SK-N-MC (cell line): ENCODE results near the gene ADAMTSL1.

Experiments used
- DNase-seq: peaks from one replicate; pipeline ENCODE4 v3.0.0-alpha.2; 2011; ENCODE audit warnings: low read depth, low spot score
- H3K27ac ChIP-seq: fragments of 200-600 bp; sonication (generic); 2 replicates; pipeline ENCODE4 v1.5.1; 2016; ENCODE audit warnings: mixed run types
- H3K36me3 ChIP-seq: fragments of 200-600 bp; sonication (generic); 2 replicates; pipeline ENCODE4 v1.6.1; 2017; ENCODE audit warnings: antibody characterized with exemption, low read length, mixed read lengths; ENCODE audit not compliant: insufficient read depth
- H3K4me3 ChIP-seq: fragments of 200-600 bp; sonication (generic); 2 replicates; pipeline ENCODE4 v1.5.1; 2016
- H3K9ac ChIP-seq: fragments of 200-600 bp; sonication (generic); 2 replicates; pipeline ENCODE4 v1.8.0; 2017; ENCODE audit warnings: mixed run types, mixed read lengths; ENCODE audit not compliant: insufficient read length
- H3K9me3 ChIP-seq: fragments of 200-600 bp; sonication (generic); 2 replicates; pipeline ENCODE4 v1.6.1; 2017; ENCODE audit warnings: low read depth, mild to moderate bottlenecking, antibody characterized with exemption, low read length, moderate library complexity, mixed read lengths
- EZH2 ChIP-seq: fragments of 200-600 bp; sonication (generic); IDR thresholded peaks from one replicate; pipeline ENCODE4 v1.6.1; 2017; ENCODE audit warnings: antibody characterized with exemption
- FOXP2 ChIP-seq: optimal IDR thresholded peaks from 2 replicates; pipeline ENCODE3; 2011; ENCODE audit warnings: mild to moderate bottlenecking, moderate library complexity; ENCODE audit not compliant: insufficient read depth; ENCODE audit errors: extremely low read length, control extremely low read depth
- POLR2AphosphoS5 ChIP-seq: IDR thresholded peaks from 2 replicates; pipeline ENCODE4 v1.6.1; 2012; ENCODE audit warnings: mild to moderate bottlenecking, low read depth, low read length, borderline replicate concordance

ADAMTSL1 gene

DNA sequence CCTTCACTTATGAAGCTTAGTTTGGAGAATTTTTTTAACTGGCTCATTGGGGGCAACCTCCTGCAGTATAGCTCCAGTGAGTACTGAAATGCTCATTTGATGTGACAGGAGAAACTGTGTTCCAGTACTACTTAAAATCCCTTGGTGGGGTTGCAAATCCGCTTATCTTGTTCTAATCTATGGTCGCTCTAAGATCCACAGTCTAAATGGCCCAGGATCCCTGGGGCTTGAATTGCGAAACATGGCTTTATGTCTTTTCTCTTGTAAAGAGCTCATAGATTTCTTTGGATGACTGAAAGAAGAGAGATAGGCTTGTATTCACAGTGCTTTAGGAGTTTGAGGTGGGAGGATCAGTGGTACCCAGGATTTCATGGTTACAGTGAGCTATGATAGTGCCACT, 52.7 kb downstream of the ADAMTSL1 start:
- H3K36me3 ChIP-seq = no peaks in the 10 kb centered on the region
- H3K27ac ChIP-seq = no peak overlapping the region
- H3K4me3 ChIP-seq = no peak overlapping the region
- no peaks in the 10 kb centered on the region for H3K9me3 ChIP-seq
- no peak for DNase-seq
- no peak overlapping the region for H3K9ac ChIP-seq
- TF ChIP-seq EZH2 = no peak
- TF ChIP-seq POLR2AphosphoS5 = no peak
- no peak for TF ChIP-seq FOXP2

DNA sequence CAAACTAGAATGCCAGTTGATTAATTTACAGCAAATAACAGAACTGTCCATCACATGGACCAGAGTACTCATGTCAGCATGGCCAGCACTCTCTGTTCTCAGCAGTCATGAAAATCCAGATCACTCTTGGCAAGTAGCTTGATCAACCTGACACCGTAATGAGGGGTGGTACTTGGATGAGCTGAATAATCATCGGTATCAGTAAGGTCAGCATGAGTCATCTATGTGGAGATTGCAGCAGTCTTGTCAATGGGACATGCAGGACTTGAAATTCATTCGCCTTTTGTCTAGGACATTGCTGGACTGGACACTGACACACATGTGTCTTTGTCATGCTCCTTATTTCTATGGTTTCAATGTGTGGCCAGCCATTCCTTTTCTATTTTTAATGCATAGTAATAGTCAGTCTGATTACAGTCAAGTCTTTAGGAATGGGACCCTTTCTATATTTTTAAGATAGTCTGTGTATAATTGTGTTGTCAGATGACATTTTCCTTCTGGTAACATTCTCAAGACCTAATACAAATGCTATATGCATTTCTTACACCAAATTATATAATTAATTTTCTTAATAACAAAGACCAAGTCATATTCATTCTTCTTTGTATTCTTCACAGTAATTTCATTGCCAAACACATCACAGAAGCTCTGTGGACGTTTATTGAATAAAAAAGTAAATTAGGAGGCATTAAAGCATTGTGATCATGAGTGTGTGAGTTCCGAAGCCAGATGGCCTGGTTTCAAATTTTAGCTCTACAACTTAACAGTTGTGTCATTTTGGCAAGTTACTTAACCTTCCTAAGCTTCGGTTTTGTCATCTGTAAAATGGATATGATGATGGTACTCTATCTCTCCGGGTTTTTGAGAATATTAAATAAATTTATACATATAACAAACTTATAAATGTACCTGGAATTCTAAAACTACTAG, 57.4 kb downstream of the ADAMTSL1 start:
- no peaks in the 10 kb centered on the region for H3K9me3 ChIP-seq
- H3K9ac ChIP-seq = no peak overlapping the region
- no peaks in the 10 kb centered on the region for H3K36me3 ChIP-seq
- H3K4me3 ChIP-seq = no peak overlapping the region
- TF ChIP-seq FOXP2 (no peak), POLR2AphosphoS5 (no peak), EZH2 (no peak)
- no peak overlapping the region for H3K27ac ChIP-seq
- no peak for DNase-seq

DNA sequence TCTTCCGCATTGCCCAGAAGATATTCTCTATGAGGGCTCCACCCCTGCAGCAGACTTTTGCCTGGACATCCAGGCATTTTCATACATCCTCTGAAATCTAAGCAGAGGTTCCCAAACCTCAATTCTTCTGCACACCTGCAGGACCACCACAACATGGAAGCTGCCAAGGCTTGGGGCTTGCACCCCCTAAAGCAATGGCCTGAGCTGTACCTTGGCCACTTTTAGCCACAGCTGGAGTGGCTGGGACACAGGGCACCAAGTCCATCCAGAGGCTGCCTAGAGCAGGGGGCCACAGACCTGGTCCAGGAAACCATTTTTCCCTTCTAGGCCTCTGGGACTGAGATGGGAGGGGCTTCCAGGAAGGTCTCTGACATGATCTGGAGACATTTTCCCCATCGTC, 60.7 kb downstream of the ADAMTSL1 start:
- TF ChIP-seq FOXP2 (no peak), EZH2 (no peak), POLR2AphosphoS5 (no peak)
- DNase-seq = no peak

DNA sequence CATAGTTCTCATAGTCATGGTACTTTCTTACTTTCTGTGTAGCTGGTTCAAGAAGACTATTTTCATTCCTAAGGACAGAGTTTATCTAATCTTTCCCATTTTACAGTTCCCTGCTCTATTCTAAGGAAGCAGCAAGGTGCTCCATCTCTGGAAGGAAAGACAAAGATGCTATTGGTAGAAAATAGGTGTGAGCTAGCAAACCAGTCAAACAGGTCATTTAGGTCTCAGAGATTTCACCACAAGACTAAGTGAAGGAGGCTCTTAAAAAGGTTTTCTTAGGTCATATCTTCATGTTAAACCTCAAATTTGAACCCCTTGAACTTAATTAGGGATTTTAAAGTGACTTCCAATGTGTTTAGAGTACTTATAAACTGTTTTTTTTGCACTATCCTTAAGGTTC, 62.6 kb downstream of the ADAMTSL1 start:
- DNase-seq = no peak
- Histone ChIP-seq H3K9ac (no peak overlapping the region), H3K27ac (no peak overlapping the region), H3K4me3 (no peak overlapping the region), H3K9me3 (no peaks in the 10 kb centered on the region), H3K36me3 (no peaks in the 10 kb centered on the region)
- no peak for TF ChIP-seq POLR2AphosphoS5
- no peak for TF ChIP-seq FOXP2
- no peak for TF ChIP-seq EZH2

More for the DNA sequence above, 60.7 kb downstream of the ADAMTSL1 start:
- Histone ChIP-seq H3K27ac (no peak overlapping the region), H3K4me3 (no peak overlapping the region), H3K9ac (no peak overlapping the region), H3K9me3 (no peaks in the 10 kb centered on the region), H3K36me3 (no peaks in the 10 kb centered on the region)

DNA sequence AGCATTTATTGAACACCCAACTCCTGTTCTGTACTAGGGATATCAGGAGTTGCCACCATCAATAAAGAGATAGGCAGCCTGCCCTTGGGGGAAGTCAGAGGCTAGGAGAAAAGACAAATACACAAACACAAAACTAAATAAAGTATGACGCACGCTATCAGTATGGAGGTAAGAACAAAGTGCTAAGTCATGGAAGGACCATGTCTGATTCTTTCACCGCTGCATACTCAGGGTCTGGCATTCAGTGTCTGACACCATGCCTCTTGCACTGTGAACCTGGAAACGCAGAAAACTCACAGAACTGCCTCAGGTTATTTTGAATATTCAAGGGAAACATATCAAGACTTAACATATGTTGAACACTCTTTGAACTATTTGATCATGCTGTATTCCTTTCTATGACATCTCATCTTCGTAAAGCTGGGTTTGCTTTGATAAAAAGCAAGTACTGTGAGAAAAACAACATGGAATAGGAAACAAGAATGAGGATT, 65.3 kb downstream of the ADAMTSL1 start:
- TF ChIP-seq POLR2AphosphoS5 (no peak), EZH2 (no peak), FOXP2 (no peak)

DNA sequence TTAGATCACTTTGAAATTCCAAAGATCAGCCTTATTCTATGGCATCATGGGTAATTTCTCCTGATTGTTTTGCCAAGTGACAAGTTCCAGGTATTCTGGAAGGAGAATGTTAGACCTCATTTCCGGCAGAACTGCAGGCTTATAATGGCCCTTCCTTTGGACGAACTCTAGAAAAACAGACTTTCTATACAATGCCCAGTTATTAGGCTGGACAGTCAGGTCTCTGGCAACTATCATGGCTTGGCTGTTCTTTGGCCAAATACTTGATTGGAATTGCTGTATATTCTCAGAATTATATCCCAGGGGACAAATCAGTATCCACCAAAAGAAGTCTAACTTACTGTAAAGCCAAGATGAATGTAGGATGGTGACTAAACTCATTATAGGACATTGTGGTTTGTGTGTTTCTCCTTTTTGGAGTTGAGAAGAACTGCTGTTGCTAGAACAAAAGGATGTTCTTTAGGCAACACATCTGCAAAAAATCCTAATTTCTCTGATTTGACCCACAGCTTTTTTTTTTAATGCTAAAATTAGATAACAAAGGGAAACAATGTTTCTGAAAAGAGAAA, 69.0 kb downstream of the ADAMTSL1 start:
- TF ChIP-seq EZH2 (no peak), POLR2AphosphoS5 (no peak), FOXP2 (no peak)
- H3K36me3 ChIP-seq = no peaks in the 10 kb centered on the region
- no peak overlapping the region for H3K9ac ChIP-seq
- no peak overlapping the region for H3K27ac ChIP-seq
- H3K9me3 ChIP-seq = no peaks in the 10 kb centered on the region
- no peak for DNase-seq
- H3K4me3 ChIP-seq = no peak overlapping the region

More for the DNA sequence above, 65.3 kb downstream of the ADAMTSL1 start:
- Histone ChIP-seq H3K9ac (no peak overlapping the region), H3K27ac (no peak overlapping the region), H3K9me3 (no peaks in the 10 kb centered on the region), H3K36me3 (no peaks in the 10 kb centered on the region), H3K4me3 (no peak overlapping the region)
- no peak for DNase-seq

DNA sequence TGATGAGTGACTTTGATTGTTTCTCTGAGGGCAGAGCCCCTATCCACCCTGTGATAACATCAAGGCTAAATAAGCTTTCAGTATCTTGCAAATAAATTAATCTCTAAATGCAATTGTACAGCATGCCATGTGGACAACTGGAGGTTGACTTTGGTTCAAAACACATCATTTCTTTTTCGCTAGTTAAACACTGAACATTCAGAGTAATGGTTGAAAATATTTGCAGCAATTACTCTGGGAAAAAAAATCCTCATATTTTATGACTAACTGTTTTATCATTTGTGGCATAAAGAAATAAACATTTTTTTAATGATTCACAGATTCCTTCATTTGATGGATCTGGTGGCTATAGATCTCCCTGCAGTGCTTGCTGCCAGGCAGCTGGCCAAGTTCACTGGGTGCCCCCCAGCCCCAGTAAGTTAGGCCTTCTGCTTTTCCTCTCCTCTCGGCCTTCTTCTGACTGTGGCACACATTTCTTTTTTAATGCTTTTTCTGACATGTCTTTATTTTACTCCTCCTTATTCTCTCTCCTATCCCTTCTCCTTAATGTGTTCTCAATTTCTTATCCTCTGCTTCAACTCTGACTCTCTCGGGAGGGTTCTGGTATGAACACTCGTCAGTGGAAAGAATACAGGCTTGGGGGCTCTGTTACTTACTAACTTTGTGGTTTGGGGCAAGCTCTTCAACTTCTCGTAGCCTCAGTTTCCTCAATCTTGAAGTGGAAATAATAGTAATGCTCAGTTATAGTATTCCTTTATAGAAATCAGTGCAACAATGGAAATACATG, 69.6 kb downstream of the ADAMTSL1 start:
- no peak for DNase-seq
- Histone ChIP-seq H3K9me3 (no peaks in the 10 kb centered on the region), H3K9ac (no peak overlapping the region), H3K4me3 (no peak overlapping the region), H3K27ac (no peak overlapping the region), H3K36me3 (no peaks in the 10 kb centered on the region)
- no peak for TF ChIP-seq EZH2
- no peak for TF ChIP-seq FOXP2
- TF ChIP-seq POLR2AphosphoS5 = no peak

DNA sequence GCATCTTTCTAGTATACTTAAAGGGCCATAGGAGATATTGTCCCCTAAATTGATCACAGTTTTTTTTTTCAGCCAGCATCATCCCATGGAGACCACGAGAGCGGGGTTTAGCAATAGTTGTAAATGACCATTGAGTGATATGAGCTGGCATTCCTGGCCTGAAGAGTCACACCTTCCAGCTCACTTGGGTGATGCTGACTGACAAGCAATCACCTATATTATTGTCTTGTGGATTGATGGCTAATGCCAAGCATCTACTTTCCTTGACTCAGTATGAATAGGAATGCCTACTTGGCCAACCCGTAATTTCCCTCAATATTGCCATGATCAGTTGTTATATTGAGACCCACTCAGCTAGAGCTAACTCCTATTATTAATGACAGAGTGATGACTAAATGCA, 70.5 kb downstream of the ADAMTSL1 start:
- H3K9me3 ChIP-seq = no peaks in the 10 kb centered on the region
- H3K9ac ChIP-seq = no peak overlapping the region
- H3K27ac ChIP-seq = no peak overlapping the region
- TF ChIP-seq EZH2 = no peak
- no peak for TF ChIP-seq FOXP2
- no peak for TF ChIP-seq POLR2AphosphoS5
- H3K36me3 ChIP-seq = no peaks in the 10 kb centered on the region
- no peak overlapping the region for H3K4me3 ChIP-seq
- no peak for DNase-seq
